Measurements from ENCODE around the gene RNPS1.

DNA sequence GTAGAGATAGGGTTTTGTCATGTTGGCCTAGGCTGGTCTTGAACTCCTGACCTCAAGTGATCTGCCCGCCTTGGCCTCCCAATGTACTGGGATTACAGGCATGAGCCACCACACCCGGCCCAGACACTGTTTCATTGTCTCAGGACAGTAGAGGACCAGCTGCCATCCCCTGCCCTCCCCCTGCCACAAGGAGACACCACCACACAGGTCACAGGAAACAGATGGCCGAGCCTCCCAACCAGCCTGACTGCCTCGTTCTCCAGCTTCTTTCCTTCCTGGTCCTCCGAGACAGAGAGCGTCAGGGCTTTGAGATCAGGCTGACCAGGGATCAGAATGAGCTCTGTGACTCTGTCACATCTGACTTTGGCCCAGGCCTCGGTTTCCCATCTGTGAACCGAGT is 20.8 kb upstream of the RNPS1 start:
- no peak for TF ChIP-seq POLR2A (IDR thresholded peaks at IDR 0.05; ENCODE audit: low read depth, low read length)
- TF ChIP-seq CTCF (conservative IDR thresholded peaks at IDR 0.05; ENCODE audit: low read depth, low read length), result no peak
- no peak for TF ChIP-seq NFE2L2 (IDR thresholded peaks at IDR 0.05; ENCODE audit: low read depth, low read length)
- TF ChIP-seq, protein P1, sequence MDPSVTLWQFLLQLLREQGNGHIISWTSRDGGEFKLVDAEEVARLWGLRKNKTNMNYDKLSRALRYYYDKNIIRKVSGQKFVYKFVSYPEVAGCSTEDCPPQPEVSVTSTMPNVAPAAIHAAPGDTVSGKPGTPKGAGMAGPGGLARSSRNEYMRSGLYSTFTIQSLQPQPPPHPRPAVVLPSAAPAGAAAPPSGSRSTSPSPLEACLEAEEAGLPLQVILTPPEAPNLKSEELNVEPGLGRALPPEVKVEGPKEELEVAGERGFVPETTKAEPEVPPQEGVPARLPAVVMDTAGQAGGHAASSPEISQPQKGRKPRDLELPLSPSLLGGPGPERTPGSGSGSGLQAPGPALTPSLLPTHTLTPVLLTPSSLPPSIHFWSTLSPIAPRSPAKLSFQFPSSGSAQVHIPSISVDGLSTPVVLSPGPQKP (IDR thresholded peaks at IDR 0.05; ENCODE audit: borderline replicate concordance, low read depth, low read length), result no peak
- no peak for TF ChIP-seq RFX5 (IDR thresholded peaks at IDR 0.05; ENCODE audit: low read depth, low read length)
- no peak for TF ChIP-seq RAD21 (IDR thresholded peaks at IDR 0.05; ENCODE audit: low read length)
- no peak for TF ChIP-seq BHLHE40 (IDR thresholded peaks at IDR 0.05; ENCODE audit: low read depth, low read length)
- no peak for TF ChIP-seq FOS (IDR thresholded peaks at IDR 0.05; ENCODE audit: low read depth, low read length)
- TF ChIP-seq, protein P2, sequence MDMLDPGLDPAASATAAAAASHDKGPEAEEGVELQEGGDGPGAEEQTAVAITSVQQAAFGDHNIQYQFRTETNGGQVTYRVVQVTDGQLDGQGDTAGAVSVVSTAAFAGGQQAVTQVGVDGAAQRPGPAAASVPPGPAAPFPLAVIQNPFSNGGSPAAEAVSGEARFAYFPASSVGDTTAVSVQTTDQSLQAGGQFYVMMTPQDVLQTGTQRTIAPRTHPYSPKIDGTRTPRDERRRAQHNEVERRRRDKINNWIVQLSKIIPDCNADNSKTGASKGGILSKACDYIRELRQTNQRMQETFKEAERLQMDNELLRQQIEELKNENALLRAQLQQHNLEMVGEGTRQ (IDR thresholded peaks at IDR 0.05; ENCODE audit: low read depth, low read length), result no peak
- TF ChIP-seq CEBPB (IDR thresholded peaks at IDR 0.05; ENCODE audit: low read depth, low read length), result no peak
- no peak for TF ChIP-seq MAZ (IDR thresholded peaks at IDR 0.05; ENCODE audit: borderline replicate concordance, low read depth, low read length)

All from IMR-90 (cell line).